OCI-LY1 (cell line): ENCODE results near the gene MAP3K8.

Experiments
- H2AFZ ChIP-seq: fragments of 200-600 bp; sonication (generic), shearing (Covaris generic); 2 replicates; pipeline ENCODE4 v1.6.0; 2014; ENCODE audit warnings: antibody characterized with exemption, mild to moderate bottlenecking, low read length
- H3F3A ChIP-seq: fragments of 200-600 bp; sonication (generic), shearing (Covaris generic); 2 replicates; pipeline ENCODE4 v1.6.0; 2014; ENCODE audit warnings: mild to moderate bottlenecking, antibody characterized with exemption, low read length, moderate library complexity; ENCODE audit not compliant: insufficient read depth
- H3K27ac ChIP-seq: fragments of 200-600 bp; sonication (generic); 2 replicates; pipeline ENCODE4 v1.5.1; 2014; ENCODE audit warnings: low read length, mixed run types, mild to moderate bottlenecking, low read depth; ENCODE audit not compliant: poor library complexity, severe bottlenecking
- H3K27me3 ChIP-seq: fragments of 200-600 bp; sonication (generic); 2 replicates; pipeline ENCODE4 v1.6.0; 2014; ENCODE audit warnings: antibody characterized with exemption, mild to moderate bottlenecking, low read length, moderate library complexity; ENCODE audit not compliant: insufficient read depth
- H3K36me3 ChIP-seq: fragments of 200-600 bp; sonication (generic); 2 replicates; pipeline ENCODE4 v1.6.1; 2014; ENCODE audit warnings: mild to moderate bottlenecking, antibody characterized with exemption, low read length, moderate library complexity, mixed read lengths; ENCODE audit not compliant: insufficient read depth
- H3K4me1 ChIP-seq: fragments of 200-600 bp; sonication (generic); 2 replicates; pipeline ENCODE4 v1.5.1; 2014; ENCODE audit warnings: mild to moderate bottlenecking, low read length, moderate library complexity; ENCODE audit not compliant: insufficient read depth, severe bottlenecking
- H3K4me2 ChIP-seq: fragments of 200-600 bp; sonication (generic), shearing (Covaris generic); 2 replicates; pipeline ENCODE4 v1.6.1; 2014; ENCODE audit warnings: low read length
- H3K4me3 ChIP-seq: fragments of 200-600 bp; sonication (generic); 2 replicates; pipeline ENCODE4 v1.5.1; 2014; ENCODE audit warnings: low read length, low read depth, mild to moderate bottlenecking, mixed read lengths; ENCODE audit not compliant: poor library complexity, severe bottlenecking
- H3K79me2 ChIP-seq: fragments of 200-600 bp; shearing (Covaris generic); 2 replicates; pipeline ENCODE4 v1.6.1; 2016; ENCODE audit warnings: mixed run types, low read length, mixed read lengths; ENCODE audit not compliant: insufficient read depth
- H3K9ac ChIP-seq: fragments of 200-600 bp; sonication (generic), shearing (Covaris generic); 2 replicates; pipeline ENCODE4 v1.6.1; 2014; ENCODE audit warnings: mild to moderate bottlenecking, low read length, mixed read lengths
- H3K9me2 ChIP-seq: fragments of 200-600 bp; sonication (generic), shearing (Covaris generic); 2 replicates; pipeline ENCODE4 v1.6.1; 2014; ENCODE audit warnings: low read depth, mild to moderate bottlenecking, low read length, mixed read lengths
- H3K9me3 ChIP-seq: fragments of 200-600 bp; shearing (Covaris generic); 2 replicates; pipeline ENCODE4 v1.6.1; 2014; ENCODE audit warnings: low read length, mixed read lengths
- H4K20me1 ChIP-seq: fragments of 200-600 bp; sonication (generic), shearing (Covaris generic); 2 replicates; pipeline ENCODE4 v1.6.0; 2016; ENCODE audit warnings: mild to moderate bottlenecking, low read length; ENCODE audit not compliant: insufficient read depth
- CTCF ChIP-seq: fragments of 200-600 bp; sonication (generic), shearing (Covaris generic); IDR thresholded peaks from 2 replicates; pipeline ENCODE4 v1.5.1; 2017; ENCODE audit warnings: mild to moderate bottlenecking, antibody characterized with exemption, low read length, moderate library complexity, mixed read lengths
- EZH2 ChIP-seq: fragments of 200-600 bp; sonication (generic), shearing (Covaris generic); IDR thresholded peaks from 2 replicates; pipeline ENCODE4 v1.8.0; 2017; ENCODE audit warnings: borderline replicate concordance, mixed run types, mild to moderate bottlenecking, antibody characterized with exemption, low read length, moderate library complexity, mixed read lengths

MAP3K8 gene

GRCh38 chr10:30396698-30397097 is 37.3 kb upstream of the MAP3K8 start:
- Histone ChIP-seq H3K4me2 (no peak overlapping the region), H3K27me3 (no peaks in the 10 kb centered on the region), H3K4me3 (no peak overlapping the region), H3F3A (no peaks in the 10 kb centered on the region), H3K9me3 (no peaks in the 10 kb centered on the region), H3K9me2 (no peaks in the 10 kb centered on the region), H3K27ac (no peak overlapping the region), H2AFZ (no peak overlapping the region), H3K79me2 (no peaks in the 10 kb centered on the region), H3K36me3 (no peaks in the 10 kb centered on the region), H3K4me1 (no peaks in the 10 kb centered on the region), H4K20me1 (no peaks in the 10 kb centered on the region), H3K9ac (no peak overlapping the region)
- TF ChIP-seq EZH2 (no peak), CTCF (no peak)

- H3K27me3 ChIP-seq = no peaks in the 10 kb centered on the region
- H3K9ac ChIP-seq = no peak overlapping the region
- H3K27ac ChIP-seq = no peak overlapping the region
- no peaks in the 10 kb centered on the region for H3K4me1 ChIP-seq
- no peaks in the 10 kb centered on the region for H4K20me1 ChIP-seq
- H3K9me2 ChIP-seq = no peaks in the 10 kb centered on the region
- no peak overlapping the region for H3K4me2 ChIP-seq
- H3K36me3 ChIP-seq = no peaks in the 10 kb centered on the region
- TF ChIP-seq CTCF (no peak), EZH2 (no peak)
- no peaks in the 10 kb centered on the region for H3K79me2 ChIP-seq
- no peaks in the 10 kb centered on the region for H3F3A ChIP-seq
- H2AFZ ChIP-seq = no peak overlapping the region
- no peaks in the 10 kb centered on the region for H3K9me3 ChIP-seq
- no peak overlapping the region for H3K4me3 ChIP-seq
These were observed 35.8 kb upstream of the MAP3K8 start for GRCh38 chr10:30398193-30398592.

GRCh38 chr10:30398788-30399187 is 35.2 kb upstream of the MAP3K8 start:
- H3K27ac ChIP-seq = no peak overlapping the region
- no peaks in the 10 kb centered on the region for H4K20me1 ChIP-seq
- H3K9me3 ChIP-seq = no peaks in the 10 kb centered on the region
- H3K9me2 ChIP-seq = no peaks in the 10 kb centered on the region
- no peaks in the 10 kb centered on the region for H3K27me3 ChIP-seq
- no peaks in the 10 kb centered on the region for H3F3A ChIP-seq
- no peak overlapping the region for H3K9ac ChIP-seq
- H3K4me2 ChIP-seq = no peak overlapping the region
- no peak overlapping the region for H3K4me3 ChIP-seq
- H3K79me2 ChIP-seq = no peaks in the 10 kb centered on the region
- TF ChIP-seq CTCF (no peak), EZH2 (no peak)
- no peaks in the 10 kb centered on the region for H3K4me1 ChIP-seq
- no peak overlapping the region for H2AFZ ChIP-seq
- no peaks in the 10 kb centered on the region for H3K36me3 ChIP-seq
